RWPE2 (cell line): ENCODE measurements around the gene ANKRD17.

ENCODE experiments used
- ATAC-seq: fragments of 200-7000 bp; cut with Tn5 transposase; 3 replicates; pipeline ENCODE4 v1.9.1; 2021; ENCODE audit warnings: low read depth
- DNase-seq: peaks from one replicate; pipeline ENCODE4 v3.0.0-alpha.2; 2020; ENCODE audit warnings: low spot score
- H3K27ac ChIP-seq: fragments of 450-650 bp; 2 replicates; pipeline ENCODE4 v1.5.1; 2017; ENCODE audit warnings: mild to moderate bottlenecking; ENCODE audit not compliant: poor library complexity, severe bottlenecking
- H3K27me3 ChIP-seq: fragments of 250-450 bp; sonication (Bioruptor Pico); 2 replicates; pipeline ENCODE4 v1.5.1; 2021; ENCODE audit warnings: mild to moderate bottlenecking, moderate library complexity; ENCODE audit not compliant: insufficient read depth, poor library complexity, severe bottlenecking
- H3K36me3 ChIP-seq: fragments of 250-450 bp; sonication (Bioruptor Pico); 2 replicates; pipeline ENCODE4 v1.5.1; 2020; ENCODE audit warnings: low read depth, mild to moderate bottlenecking, moderate library complexity
- H3K4me1 ChIP-seq: fragments of 250-450 bp; sonication (Bioruptor Pico); 2 replicates; pipeline ENCODE4 v1.5.1; 2021; ENCODE audit warnings: mild to moderate bottlenecking, moderate library complexity; ENCODE audit not compliant: insufficient read depth, poor library complexity, severe bottlenecking
- H3K4me3 ChIP-seq: fragments of 250-450 bp; sonication (Bioruptor Pico); 2 replicates; pipeline ENCODE4 v1.5.1; 2021; ENCODE audit warnings: mild to moderate bottlenecking, moderate library complexity; ENCODE audit not compliant: severe bottlenecking
- H3K9me3 ChIP-seq: fragments of 250-450 bp; sonication (Bioruptor Pico); 2 replicates; pipeline ENCODE4 v1.5.1; 2021; ENCODE audit warnings: mild to moderate bottlenecking, moderate library complexity; ENCODE audit not compliant: severe bottlenecking
- CTCF ChIP-seq: fragments of 450-650 bp; IDR thresholded peaks from one replicate; pipeline ENCODE4 v1.5.1; 2017; ENCODE audit warnings: mild to moderate bottlenecking, moderate library complexity; ENCODE audit not compliant: poor library complexity, severe bottlenecking

ANKRD17 gene

GRCh38 chr4:73281982-73282381 lies 23.4 kb upstream of the ANKRD17 start:
- no peaks in the 10 kb centered on the region for H3K27me3 ChIP-seq
- H3K4me3 ChIP-seq = no peak overlapping the region
- TF ChIP-seq CTCF = no peak
- ATAC-seq (no peak), DNase-seq (no peak)
- no peak overlapping the region for H3K27ac ChIP-seq
- no peaks in the 10 kb centered on the region for H3K9me3 ChIP-seq
- H3K4me1 ChIP-seq = no peaks in the 10 kb centered on the region
- H3K36me3 ChIP-seq = no peaks in the 10 kb centered on the region

DNA sequence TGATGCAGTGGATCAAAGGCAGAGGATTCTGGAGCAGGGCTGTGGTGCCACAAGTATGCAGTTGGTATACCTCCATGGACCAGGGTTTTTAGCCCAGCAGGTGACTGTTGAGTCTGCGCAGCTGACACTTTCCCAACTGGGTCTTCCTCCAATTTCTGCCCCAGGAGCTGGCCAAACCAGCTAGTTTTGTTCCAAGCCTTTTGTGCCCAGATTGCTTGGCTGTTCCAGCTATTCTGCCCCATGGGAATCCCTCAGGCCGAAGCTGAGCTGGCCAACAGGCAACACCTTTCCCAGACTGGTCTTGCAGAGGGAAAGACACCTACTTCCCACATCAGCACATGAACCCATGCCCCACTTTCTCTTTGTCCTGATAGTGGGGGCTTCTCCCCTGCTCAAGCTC lies 22.8 kb upstream of the ANKRD17 start:
- DNase-seq = no peak
- TF ChIP-seq CTCF = no peak
- H3K9me3 ChIP-seq = no peaks in the 10 kb centered on the region
- no peaks in the 10 kb centered on the region for H3K27me3 ChIP-seq
- no peak overlapping the region for H3K4me3 ChIP-seq
- no peaks in the 10 kb centered on the region for H3K36me3 ChIP-seq
- H3K27ac ChIP-seq = no peak overlapping the region
- H3K4me1 ChIP-seq = no peaks in the 10 kb centered on the region
- ATAC-seq = no peak

- H3K9me3 ChIP-seq = no peaks in the 10 kb centered on the region
- no peak overlapping the region for H3K4me3 ChIP-seq
- no peak for DNase-seq
- no peak for TF ChIP-seq CTCF
- H3K27me3 ChIP-seq = no peaks in the 10 kb centered on the region
- no peak for ATAC-seq
- no peak overlapping the region for H3K27ac ChIP-seq
- H3K4me1 ChIP-seq = peaks cover 8% of the 10 kb centered on the region
- H3K36me3 ChIP-seq = no peaks in the 10 kb centered on the region
Measured at GRCh38 chr4:73277201-73277600, 18.6 kb upstream of the ANKRD17 start.

DNA sequence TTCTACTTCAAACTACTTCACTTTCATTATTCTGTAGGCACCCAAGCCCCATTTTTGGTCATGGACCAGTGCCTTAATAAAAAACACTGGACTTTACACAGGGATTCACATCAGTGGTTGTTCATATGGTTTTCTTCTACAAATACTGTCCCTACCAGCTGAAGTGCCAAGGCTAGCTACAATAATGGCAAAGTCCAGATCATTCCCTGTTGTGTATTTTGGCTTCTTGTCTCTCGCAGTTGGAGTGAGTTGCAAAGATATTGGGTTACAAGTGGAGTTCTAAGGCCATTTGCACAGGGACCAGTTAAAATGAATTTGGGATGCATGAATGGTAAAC lies 16.7 kb upstream of the ANKRD17 start:
- no peak overlapping the region for H3K4me3 ChIP-seq
- DNase-seq (no peak), ATAC-seq (no peak)
- no peaks in the 10 kb centered on the region for H3K9me3 ChIP-seq
- TF ChIP-seq CTCF = no peak
- H3K4me1 ChIP-seq = peaks cover 8% of the 10 kb centered on the region
- H3K27me3 ChIP-seq = no peaks in the 10 kb centered on the region
- H3K27ac ChIP-seq = no peak overlapping the region
- H3K36me3 ChIP-seq = no peaks in the 10 kb centered on the region

- Histone ChIP-seq H3K36me3 (no peaks in the 10 kb centered on the region), H3K27me3 (no peaks in the 10 kb centered on the region), H3K27ac (no peak overlapping the region), H3K4me1 (peaks cover 8% of the 10 kb centered on the region), H3K9me3 (no peaks in the 10 kb centered on the region), H3K4me3 (no peak overlapping the region)
- DNase-seq = no peak
- no peak for ATAC-seq
- TF ChIP-seq CTCF = no peak
Measured at GRCh38 chr4:73272816-73273215, 14.2 kb upstream of the ANKRD17 start.
